Measurements from ENCODE around the gene PRPSAP2.

DNA sequence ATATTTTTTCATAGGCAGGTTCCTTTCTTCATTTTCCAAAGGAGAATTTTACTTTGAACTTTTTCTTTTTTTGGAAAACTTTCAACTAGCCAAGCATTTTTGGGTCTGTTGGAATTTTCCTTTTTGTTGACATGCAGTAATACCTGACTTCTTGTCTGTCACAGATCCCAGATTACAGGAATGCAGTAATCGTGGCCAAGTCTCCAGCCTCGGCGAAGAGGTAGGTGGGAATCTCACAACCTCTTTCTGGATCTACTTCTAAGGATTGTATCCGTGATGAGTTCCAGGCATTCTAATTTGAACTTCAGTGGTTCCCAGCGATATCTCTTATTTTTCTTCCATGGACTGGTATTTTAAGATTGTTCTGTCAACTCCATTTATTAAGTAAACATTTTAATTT lies 31.7 kb downstream of the PRPSAP2 start:
- TF ChIP-seq EZH2 (IDR thresholded peaks at IDR 0.05) (no peak), POLR2AphosphoS5 (IDR thresholded peaks at IDR 0.05; ENCODE audit: borderline replicate concordance, low read depth, low read length) (no peak), FOXP2 (optimal IDR thresholded peaks at IDR 0.05; ENCODE audit: control extremely low read depth, extremely low read length, insufficient read depth) (no peak)

Measured in SK-N-MC (cell line).